ENCODE results near the gene RANBP3L.

GRCh38 chr5:36214436-36214835 is 87.3 kb downstream of the RANBP3L start:
- TF ChIP-seq ESRRG (CRISPR knock-in tag; IDR thresholded peaks at IDR 0.05): no peak
- TF ChIP-seq ZFP30 (CRISPR knock-in tag; IDR thresholded peaks at IDR 0.05): no peak
- no peak for TF ChIP-seq CSDC2 (CRISPR knock-in tag; IDR thresholded peaks at IDR 0.05)
- TF ChIP-seq RARB (CRISPR knock-in tag; IDR thresholded peaks at IDR 0.05): no peak
- TF ChIP-seq CREB5 (CRISPR knock-in tag; IDR thresholded peaks at IDR 0.05; ENCODE audit: low read depth): no peak
- no peak for TF ChIP-seq PATZ1 (CRISPR knock-in tag; IDR thresholded peaks at IDR 0.05; ENCODE audit: borderline replicate concordance)
